Posterior vena cava (tissue), 2 donors: Measurements from ENCODE around the gene CEP135. TPM values are rescaled to one million over a fixed set of nuclear protein-coding genes. Genes with fewer than 3 reads are reported as not detected.

ENCODE experiments used
- DNase-seq: peaks from one replicate; pipeline ENCODE4 v3.0.0-alpha.2; 2020; ENCODE audit warnings: low spot score
- intact Hi-C, 2 donors: fragments of 100-400 bp; cut with DNase I; formaldehyde crosslinking; loops; one replicate each; pipeline versions ENCODE4 v1.14.1 to v1.14.2; 2022 to 2023
- total RNA-seq, 2 donors: library from RNA; stranded (reverse); fragmentation: NEBNext Ultra II Directional; extraction: Animal tissue kit (Norgen Biotek cat#: 25700); gene quantifications; one replicate each; pipeline ENCODE4 v1.2.1, GENCODE V29; 2021
- donor health status: DM: yes; HTN: yes; CAD: no.
- donor health status: DM: yes; HTN: yes; CAD: no.

CEP135 gene
- total RNA-seq, 2 donors from 2014 or later: 6.8 to 7.3 TPM

DNA sequence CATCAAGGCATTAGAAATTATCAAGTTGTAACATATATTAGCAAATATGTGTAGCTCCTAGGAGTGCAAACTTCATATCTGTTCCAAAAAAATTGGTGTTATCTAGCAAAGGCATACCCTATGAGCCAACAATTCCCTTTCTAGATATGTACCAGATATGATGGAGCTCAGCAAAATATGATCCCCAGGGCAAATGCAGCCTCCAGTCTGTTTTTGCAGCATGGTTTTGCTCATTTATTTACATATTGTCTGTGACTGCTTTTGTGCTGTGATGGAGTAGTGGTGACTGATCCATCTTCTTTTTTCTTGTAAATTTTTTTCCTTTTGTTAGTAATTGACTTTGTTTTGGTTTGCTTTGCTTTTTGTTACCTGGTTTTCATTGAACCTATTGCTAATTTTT, 41.0 kb downstream of the CEP135 start:
- DNase-seq: no peak
- intact Hi-C loops: no loop called here

GRCh38 chr4:55993994-55994663, 45.4 kb downstream of the CEP135 start:
- DNase-seq: no peak
- intact Hi-C loops: no loop called here

DNA sequence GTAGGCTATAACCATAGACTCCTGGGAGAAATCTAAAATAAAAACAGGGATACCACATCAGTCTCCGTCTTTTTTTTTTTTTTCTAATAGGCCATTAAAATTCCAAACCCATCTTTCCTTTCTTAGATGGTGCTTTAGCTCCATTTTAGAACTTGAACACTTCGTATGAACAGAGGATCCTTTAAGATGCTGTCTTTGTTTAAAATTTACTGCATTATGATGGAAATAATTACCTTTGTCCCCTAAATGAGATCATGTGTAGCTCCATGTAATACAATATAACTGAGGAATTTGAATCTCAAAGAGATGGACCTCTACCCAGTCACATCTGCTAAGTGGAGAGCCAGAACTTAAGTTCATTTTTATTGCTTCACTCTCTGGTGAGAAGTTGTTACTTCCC, 47.9 kb downstream of the CEP135 start:
- intact Hi-C loops: no loop called here
- no peak for DNase-seq

GRCh38 chr4:56003606-56004005, 54.9 kb downstream of the CEP135 start:
- intact Hi-C loops: no loop called here
- DNase-seq: no peak

DNA sequence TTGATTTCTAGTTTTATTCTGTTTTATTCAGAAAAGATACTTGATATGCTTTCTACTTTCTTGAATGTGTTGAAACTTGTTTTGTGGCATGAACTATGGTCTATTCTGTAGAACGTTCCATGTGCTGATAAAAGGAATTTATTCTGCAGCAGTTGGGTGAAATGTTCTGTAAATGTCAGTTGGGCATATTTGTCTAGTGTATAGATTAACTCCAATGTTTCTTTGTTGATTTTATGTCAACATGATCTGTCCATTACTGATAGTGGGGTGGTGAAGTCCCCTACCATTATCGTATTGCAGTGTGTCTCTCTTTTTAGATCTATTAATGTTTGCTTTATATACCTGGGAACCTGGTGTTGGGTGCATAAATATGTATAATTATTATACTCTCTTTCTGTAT, 55.5 kb downstream of the CEP135 start:
- intact Hi-C loops: no loop called here
- DNase-seq: no peak

GRCh38 chr4:56007154-56007553, 58.4 kb downstream of the CEP135 start:
- intact Hi-C loops: no loop called here
- no peak for DNase-seq

GRCh38 chr4:56008206-56008605, 59.5 kb downstream of the CEP135 start:
- DNase-seq: no peak
- intact Hi-C loops: no loop called here

- intact Hi-C loops: no loop called here
- DNase-seq: no peak
These were observed 77.9 kb downstream of the CEP135 start for GRCh38 chr4:56026596-56026995.

GRCh38 chr4:56028165-56028564, 79.4 kb downstream of the CEP135 start:
- no peak for DNase-seq
- intact Hi-C loops: no loop called here

DNA sequence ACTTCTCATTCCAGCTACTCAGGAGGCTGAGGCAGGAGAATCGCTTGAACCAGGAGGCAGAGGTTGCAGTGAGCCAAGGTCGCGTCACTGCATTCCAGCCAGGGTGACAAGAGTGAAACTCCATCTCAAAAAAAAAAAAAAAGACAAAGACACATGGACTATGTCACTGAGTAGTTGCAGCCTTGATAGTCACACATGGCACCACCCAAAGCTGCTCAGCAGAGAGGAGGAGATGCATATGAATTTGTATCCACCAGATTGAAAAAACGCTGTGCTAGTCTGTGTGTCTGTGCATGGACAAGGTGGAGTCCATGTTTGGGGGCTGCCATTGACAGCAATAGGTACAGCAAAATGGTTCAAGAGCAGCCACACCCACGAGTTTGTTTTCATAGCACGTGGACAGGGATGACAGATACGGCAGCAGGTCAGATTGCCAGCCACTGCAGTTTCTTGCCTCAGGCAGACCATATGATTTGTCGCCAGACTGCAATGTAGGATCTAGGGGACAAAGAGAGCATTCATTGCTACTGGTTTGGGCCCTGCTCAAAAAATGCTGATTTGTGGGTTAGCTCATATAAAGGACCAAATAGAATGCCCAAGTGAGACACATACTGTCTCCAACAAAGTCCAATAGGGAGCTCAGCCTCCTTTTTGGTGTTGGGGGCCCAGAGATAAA, 89.9 kb downstream of the CEP135 start:
- DNase-seq: no peak

DNA sequence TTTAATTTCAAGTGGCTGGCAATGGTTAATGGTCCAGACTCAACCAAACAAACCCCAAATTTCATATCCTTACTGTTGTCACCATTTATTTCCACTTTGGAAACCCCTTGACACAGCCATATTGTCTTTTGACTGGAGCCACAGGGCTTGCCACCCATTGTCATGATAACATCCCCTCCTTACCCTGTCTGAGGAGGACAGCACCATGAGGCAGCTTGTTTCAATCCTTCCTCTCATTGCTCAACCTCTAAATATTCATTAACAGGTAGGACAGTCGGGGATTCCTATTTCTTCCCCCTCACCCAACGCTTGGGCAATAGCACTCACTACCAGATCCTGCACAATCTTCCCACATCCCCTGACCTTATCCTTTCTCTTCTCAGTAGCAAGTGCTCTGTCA, 92.1 kb downstream of the CEP135 start:
- intact Hi-C loops: no loop called here
- DNase-seq: no peak

More for the DNA sequence above, 89.9 kb downstream of the CEP135 start:
- intact Hi-C loops: loop anchor here in 1 of 2 donors (1.0 kb wide), 1 partner anchor 18 kb away; no protein-coding TSS in a partner anchor

DNA sequence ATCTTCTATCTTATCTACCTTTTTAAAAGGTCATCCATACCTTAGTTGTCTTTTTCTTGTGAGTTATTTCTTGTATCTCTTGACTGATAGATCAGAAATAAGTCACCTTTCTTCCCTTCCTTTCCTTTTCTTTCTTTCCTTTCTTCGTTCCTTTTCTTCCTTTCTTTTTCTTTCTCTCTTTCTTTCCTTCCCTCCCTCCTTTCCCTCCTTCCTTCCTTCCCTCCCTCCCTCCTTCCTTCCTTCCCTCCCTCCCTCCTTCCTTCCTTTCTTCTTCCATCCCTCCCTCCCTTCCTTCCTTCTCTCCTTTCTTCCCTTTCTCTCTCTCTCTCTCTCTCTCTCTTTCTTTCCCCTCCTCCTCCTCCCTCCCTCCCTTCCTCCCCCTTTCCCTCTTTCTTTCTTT, 93.5 kb downstream of the CEP135 start:
- intact Hi-C loops: loop anchor here in 1 of 2 donors (2.0 kb wide), 1 partner anchor 19 kb away; no protein-coding TSS in a partner anchor
- no peak for DNase-seq

DNA sequence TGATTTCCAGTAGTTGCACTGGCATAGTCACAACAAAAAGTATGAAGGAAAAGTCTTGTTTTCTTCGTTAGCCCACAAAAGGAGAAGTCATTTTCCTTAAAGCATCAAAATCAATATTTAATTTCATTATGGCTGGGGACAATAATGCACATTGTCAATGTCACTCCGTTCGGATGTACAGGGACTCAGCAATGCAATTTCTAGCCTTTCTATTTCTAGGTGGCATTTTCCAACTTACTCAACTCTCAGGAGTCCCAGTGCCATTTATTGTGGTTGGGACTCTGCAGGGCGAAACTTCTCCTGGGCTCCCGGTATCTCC, 99.6 kb downstream of the CEP135 start:
- intact Hi-C loops: no loop called here
- DNase-seq: no peak

- intact Hi-C loops: no loop called here
- no peak for DNase-seq
These were observed 100.1 kb downstream of the CEP135 start for GRCh38 chr4:56048702-56049431.

DNA sequence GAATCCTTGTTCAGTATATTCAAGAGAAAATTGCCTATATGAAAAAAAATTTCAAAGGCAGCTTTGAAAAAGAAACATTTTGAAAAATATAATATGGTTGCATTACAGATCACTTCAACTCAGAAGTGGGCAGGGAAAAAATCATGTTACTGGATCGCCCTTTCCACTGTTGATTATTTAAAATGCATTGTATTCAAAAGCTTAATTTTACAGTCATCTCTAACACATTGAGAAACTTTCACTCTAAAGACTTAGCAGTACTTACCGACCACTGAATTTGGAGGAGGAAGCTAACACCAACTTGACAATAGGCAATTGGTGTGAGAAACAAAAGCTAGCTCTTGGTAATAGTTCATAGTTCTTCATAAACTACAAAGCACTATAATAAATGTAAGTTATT, 101.9 kb downstream of the CEP135 start:
- no peak for DNase-seq
- intact Hi-C loops: no loop called here

DNA sequence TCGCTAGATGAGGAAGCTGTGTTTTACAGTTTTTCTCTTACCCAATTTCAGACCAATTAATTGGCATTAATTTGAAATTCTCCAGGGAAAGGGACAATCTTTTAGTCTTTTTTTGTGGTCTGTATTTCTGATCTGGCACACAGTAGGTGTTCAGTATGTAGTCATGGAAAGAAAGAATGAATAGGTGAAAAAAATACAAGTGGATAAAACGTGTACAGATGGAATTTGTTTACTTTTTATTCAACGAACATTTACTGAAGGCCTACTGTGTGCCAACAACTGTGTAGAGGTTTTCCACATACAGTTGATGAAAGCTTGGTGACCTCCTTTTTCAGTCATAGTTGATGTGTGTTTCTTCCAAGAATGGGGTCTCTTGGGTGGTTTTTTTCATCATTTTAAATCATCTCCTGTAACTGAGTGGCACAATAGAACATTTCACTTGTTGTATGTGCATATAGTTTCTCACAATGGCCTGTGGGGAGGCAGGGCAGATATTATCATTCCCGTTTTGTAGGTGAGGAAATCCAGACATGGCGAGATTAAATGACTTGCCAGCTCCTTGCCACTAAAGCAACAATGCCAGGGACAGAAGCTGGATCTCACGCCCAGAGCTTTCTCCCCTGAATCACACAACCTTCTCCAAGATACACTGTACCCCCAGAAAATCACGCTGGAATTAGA, 102.4 kb downstream of the CEP135 start:
- no peak for DNase-seq
- intact Hi-C loops: no loop called here

DNA sequence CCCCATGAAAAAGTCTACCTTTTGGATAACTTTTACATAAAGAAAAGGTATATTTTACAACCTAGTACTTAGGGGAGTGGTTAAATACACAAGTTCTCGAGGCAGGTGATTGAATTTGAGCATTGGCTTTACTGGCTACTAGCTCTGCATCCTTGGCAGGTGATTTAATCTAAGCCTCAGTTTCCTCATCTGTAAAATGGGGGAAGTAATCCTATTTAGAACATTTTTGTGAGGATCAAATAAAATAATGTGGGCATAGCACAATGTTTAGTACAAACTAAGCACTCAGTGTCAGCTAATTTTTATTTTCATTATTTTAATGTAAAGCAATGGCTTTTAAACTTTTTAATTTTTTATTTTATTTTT, 102.9 kb downstream of the CEP135 start:
- intact Hi-C loops: no loop called here
- no peak for DNase-seq

- DNase-seq: no peak
- intact Hi-C loops: no loop called here
These were observed 103.7 kb downstream of the CEP135 start for GRCh38 chr4:56052481-56052880.

DNA sequence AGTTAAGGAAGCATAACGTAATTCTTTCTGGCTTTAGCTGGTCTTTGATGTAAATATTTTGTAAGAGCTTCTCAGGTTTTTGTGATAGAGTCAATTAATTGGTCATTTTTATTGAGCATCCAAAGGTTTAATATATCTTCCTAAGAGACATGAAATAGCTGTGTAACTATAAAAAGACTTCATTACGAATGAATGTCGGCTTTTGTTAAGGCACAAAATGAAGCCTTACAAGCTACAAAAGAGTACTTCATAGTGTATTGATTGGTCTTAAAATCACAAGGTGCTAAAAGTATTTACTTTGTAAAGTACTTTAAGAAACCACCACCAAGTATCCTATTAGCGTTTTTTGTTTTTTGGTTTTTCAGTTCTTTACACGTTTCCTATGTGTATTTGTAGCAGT, 104.2 kb downstream of the CEP135 start:
- intact Hi-C loops: no loop called here

More for the DNA sequence above, 104.2 kb downstream of the CEP135 start:
- DNase-seq: no peak
